Measurements from ENCODE around the gene TRAF2. TPM values are rescaled to one million over a fixed set of nuclear protein-coding genes. Genes with fewer than 3 reads are reported as not detected.

The TRAF2 gene
- total and polyA plus RNA-seq, 2 of the 4 experiments (the other 2 are of a cell fraction) = 6.6 to 12.0 TPM

DNA sequence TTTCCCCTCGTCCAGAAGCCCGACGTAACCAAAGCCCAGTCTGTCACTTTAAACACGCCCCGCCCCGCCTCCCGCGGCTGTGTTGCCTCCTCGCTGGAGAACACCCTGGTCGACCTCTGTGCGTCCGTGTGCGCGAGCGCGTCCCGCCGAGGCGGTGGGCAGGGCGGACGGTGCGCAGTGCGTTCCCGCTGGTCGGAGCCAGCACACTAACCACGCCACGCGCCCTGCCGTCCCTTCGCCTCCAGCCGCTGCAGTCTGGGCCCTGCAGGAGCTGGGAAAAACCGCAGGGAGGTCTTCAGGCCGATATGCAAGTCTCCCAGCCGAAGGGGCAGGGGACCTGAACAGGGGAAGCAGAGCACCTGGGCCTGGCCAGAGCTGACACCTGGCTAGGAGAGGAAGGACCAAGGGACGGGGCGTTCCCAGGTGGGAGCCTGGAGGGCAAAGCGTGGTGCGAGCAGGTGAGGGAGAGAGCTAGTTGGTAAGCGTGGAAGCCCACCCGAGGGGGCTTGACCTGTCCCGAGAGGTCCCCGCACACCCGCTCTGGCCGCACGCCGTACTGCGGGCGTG is 38.4 kb upstream of the TRAF2 start (continued):
- no peak for TF ChIP-seq RFX5 (IDR thresholded peaks at IDR 0.05; ENCODE audit: low read depth, low read length)

DNA sequence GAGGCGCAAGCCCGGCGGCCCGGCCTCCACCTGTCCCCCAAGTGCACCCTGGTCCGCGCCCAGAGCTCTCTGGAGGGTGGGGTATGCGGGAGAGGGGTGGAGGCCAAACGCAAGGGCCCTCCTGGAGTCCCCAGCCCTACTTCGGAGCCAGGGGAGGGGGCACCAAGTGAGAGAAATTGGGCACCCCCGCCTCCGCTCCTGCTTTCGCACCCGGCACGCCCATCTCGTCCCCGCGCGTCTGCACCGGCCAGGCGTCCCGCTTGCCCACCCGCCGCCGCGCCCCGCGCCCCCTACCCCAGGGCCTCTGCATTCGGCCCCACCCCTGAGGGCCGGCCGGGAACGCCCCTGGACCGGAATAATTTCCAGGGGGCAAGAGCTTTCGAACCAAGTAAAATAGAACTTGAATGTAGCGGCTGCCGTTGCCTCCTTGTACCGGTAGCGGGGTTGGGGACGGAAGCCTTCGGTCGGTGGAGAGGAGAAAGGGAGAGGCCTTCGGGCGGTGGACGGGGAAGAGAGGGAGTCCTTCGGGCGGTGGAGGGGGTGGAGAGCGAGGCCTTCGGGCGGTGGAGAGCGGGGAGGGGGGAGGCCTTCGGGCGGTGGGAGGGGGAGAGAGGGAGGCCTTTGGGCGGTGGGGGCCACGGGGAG is 37.8 kb upstream of the TRAF2 start:
- H3K9me3 ChIP-seq (ENCODE audit: control insufficient read depth, insufficient read depth, low read length) = peaks cover 6% of the 10 kb centered on the region; the same call in 1 of the 2 replicates
- CTCF ChIA-PET = no interaction called here
- no peak overlapping the region; the same call in 2 of the 3 replicates for H2BK15ac ChIP-seq (ENCODE audit: low read depth, low read length)
- dilution Hi-C loops (cut with HindIII; ENCODE audit: low sequenced_read_pairs, unreplicated experiment) = no loop called here
- H3K23ac ChIP-seq (ENCODE audit: low read depth, low read length) = peak overlapping the region; percentile 95; the same call in 1 of the 2 replicates
- H4K20me1 ChIP-seq (ENCODE audit: insufficient read depth, low read length) = peaks cover 20% of the 10 kb centered on the region
- peak overlapping the region; percentile 85; the same call in 1 of the 2 replicates for H2BK120ac ChIP-seq (ENCODE audit: low read depth, low read length)
- peak overlapping the region; percentile 91 for H3K4me2 ChIP-seq (ENCODE audit: low read depth, low read length)
- POLR2A ChIA-PET (ENCODE audit: unreplicated experiment) = interaction anchor here (0.7 kb wide), 1 partner anchor 188 kb away, joined by 7 read pairs; no protein-coding TSS in a partner anchor
- intact Hi-C loops (cut with micrococcal nuclease) = loop anchor here (2.0 kb wide), 1 partner anchor 96 kb away; the partner anchor contains the start of genes C8G and FBXW5
- H3K27me3 ChIP-seq (ENCODE audit: control insufficient read depth, insufficient read depth, low read length) = peaks cover 22% of the 10 kb centered on the region
- H3K9ac ChIP-seq (ENCODE audit: low read depth, low read length) = peak overlapping the region; percentile 92
- TF ChIP-seq MAZ (IDR thresholded peaks at IDR 0.05; ENCODE audit: borderline replicate concordance, low read depth, low read length) (no peak), MAFK (IDR thresholded peaks at IDR 0.05; ENCODE audit: low read depth, low read length) (no peak), RCOR1 (IDR thresholded peaks at IDR 0.05; ENCODE audit: insufficient replicate concordance, low read length) (no peak), NFE2L2 (IDR thresholded peaks at IDR 0.05; ENCODE audit: low read depth, low read length) (no peak), BHLHE40 (IDR thresholded peaks at IDR 0.05; ENCODE audit: low read depth, low read length) (no peak), POLR2A (IDR thresholded peaks at IDR 0.05; ENCODE audit: low read depth, low read length) (no peak), CHD1 (IDR thresholded peaks at IDR 0.05; ENCODE audit: low read depth, low read length) (no peak)
- TF ChIP-seq, protein P1, sequence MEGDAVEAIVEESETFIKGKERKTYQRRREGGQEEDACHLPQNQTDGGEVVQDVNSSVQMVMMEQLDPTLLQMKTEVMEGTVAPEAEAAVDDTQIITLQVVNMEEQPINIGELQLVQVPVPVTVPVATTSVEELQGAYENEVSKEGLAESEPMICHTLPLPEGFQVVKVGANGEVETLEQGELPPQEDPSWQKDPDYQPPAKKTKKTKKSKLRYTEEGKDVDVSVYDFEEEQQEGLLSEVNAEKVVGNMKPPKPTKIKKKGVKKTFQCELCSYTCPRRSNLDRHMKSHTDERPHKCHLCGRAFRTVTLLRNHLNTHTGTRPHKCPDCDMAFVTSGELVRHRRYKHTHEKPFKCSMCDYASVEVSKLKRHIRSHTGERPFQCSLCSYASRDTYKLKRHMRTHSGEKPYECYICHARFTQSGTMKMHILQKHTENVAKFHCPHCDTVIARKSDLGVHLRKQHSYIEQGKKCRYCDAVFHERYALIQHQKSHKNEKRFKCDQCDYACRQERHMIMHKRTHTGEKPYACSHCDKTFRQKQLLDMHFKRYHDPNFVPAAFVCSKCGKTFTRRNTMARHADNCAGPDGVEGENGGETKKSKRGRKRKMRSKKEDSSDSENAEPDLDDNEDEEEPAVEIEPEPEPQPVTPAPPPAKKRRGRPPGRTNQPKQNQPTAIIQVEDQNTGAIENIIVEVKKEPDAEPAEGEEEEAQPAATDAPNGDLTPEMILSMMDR (conservative IDR thresholded peaks at IDR 0.05; ENCODE audit: low read depth, low read length) = no peak
- TF ChIP-seq, protein P2, sequence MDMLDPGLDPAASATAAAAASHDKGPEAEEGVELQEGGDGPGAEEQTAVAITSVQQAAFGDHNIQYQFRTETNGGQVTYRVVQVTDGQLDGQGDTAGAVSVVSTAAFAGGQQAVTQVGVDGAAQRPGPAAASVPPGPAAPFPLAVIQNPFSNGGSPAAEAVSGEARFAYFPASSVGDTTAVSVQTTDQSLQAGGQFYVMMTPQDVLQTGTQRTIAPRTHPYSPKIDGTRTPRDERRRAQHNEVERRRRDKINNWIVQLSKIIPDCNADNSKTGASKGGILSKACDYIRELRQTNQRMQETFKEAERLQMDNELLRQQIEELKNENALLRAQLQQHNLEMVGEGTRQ (IDR thresholded peaks at IDR 0.05; ENCODE audit: low read depth, low read length) = no peak
- H2AK9ac ChIP-seq (replicated peaks; ENCODE audit: low read depth, low read length, poor library complexity) = peak overlapping the region; percentile 93
- H3K18ac ChIP-seq (ENCODE audit: low read depth, low read length) = peak overlapping the region; percentile 88
- peak overlapping the region; percentile 80 for H3K56ac ChIP-seq (ENCODE audit: extremely low read depth, insufficient read depth, low read length)
- H4K5ac ChIP-seq (ENCODE audit: low read depth, low read length) = peak overlapping the region; percentile 80
- H3K9me1 ChIP-seq (ENCODE audit: insufficient read depth, low read length) = no peaks in the 10 kb centered on the region
- H3K4me3 ChIP-seq (ENCODE audit: insufficient read depth, low read depth, low read length) = peak overlapping the region; percentile 92
- peak overlapping the region; percentile 94 for H3K14ac ChIP-seq (replicated peaks; ENCODE audit: low read depth, low read length)
- peaks cover 9 to 21% of the 10 kb centered on the region in 2 experiments; a peak in 2 of 4 replicates for H3K79me1 ChIP-seq (ENCODE audit: low read depth in 1 of 2, low read length in 2 of 2)
- in situ Hi-C loops (cut with MboI; ENCODE audit: low sequenced_read_pairs) = no loop called here
- H3K4me1 ChIP-seq (ENCODE audit: control insufficient read depth, insufficient read depth, low read length) = peaks cover 9% of the 10 kb centered on the region
- no peak for DNase-seq
- H3K36me3 ChIP-seq (ENCODE audit: control insufficient read depth, insufficient read depth, low read length) = peaks cover 14% of the 10 kb centered on the region; the same call in 1 of the 2 replicates
- peak overlapping the region; percentile 96 for H2AK5ac ChIP-seq (ENCODE audit: low read depth, low read length)
- no peak overlapping the region for H2BK20ac ChIP-seq (ENCODE audit: low read depth, low read length)
- peak overlapping the region; percentile 90 for H3K27ac ChIP-seq (ENCODE audit: insufficient read depth, low read length)
- peak overlapping the region; percentile 93 for H2BK5ac ChIP-seq (ENCODE audit: low read depth, low read length, poor library complexity, severe bottlenecking)
- H4K8ac ChIP-seq (ENCODE audit: low read depth in 2 of 2, low read length in 2 of 2) = peak overlapping the region; percentile 44 to 92; a peak in 3 of 4 replicates
- H2AFZ ChIP-seq (replicated peaks; ENCODE audit: low read length, poor library complexity) = peak overlapping the region; percentile 100
- ATAC-seq (ENCODE audit: low read depth) = peak; percentile 6
- WGBS, 2 experiments (ENCODE audit: extremely low coverage in 2 of 2, insufficient read length in 1 of 2) = 0% methylated on average over 3 of the region's 53 CpGs; no CpG with 5 or more reads in 1 of the 2 experiments
- BruUV-seq (replicated peaks) = no TSS peak
- H3K4ac ChIP-seq (ENCODE audit: low read depth, low read length) = peak overlapping the region; percentile 90
- H4K91ac ChIP-seq (ENCODE audit: insufficient read depth, low read depth, low read length) = peak overlapping the region; percentile 94
